Head of caudate nucleus (tissue), 42 donors: Measurements from ENCODE around the gene HAL.
A peak's percentile ranks its signal among the peaks of the same experiment; 100 is the strongest.

Source experiments
- DNase-seq, 42 donors: peaks; one replicate each; pipeline versions ENCODE4 v3.0.0 to v3.0.0-alpha.2; 2020 to 2021; ENCODE audit warnings: mixed read lengths in 7 of 42
- intact Hi-C: fragments of 100-400 bp; cut with DNase I; formaldehyde crosslinking; loops from one replicate; pipeline ENCODE4 v1.15.0; 2022

HAL gene

GRCh38 chr12:96015672-96016071 is 19.5 kb upstream of the HAL start:
- intact Hi-C loops, result no loop called here
- peak in 9 of 42 donors; percentile 16 to 53 (median 21) for DNase-seq

- no peak for DNase-seq
- intact Hi-C loops, result no loop called here
These were observed 18.9 kb upstream of the HAL start for GRCh38 chr12:96014943-96015599.

DNA sequence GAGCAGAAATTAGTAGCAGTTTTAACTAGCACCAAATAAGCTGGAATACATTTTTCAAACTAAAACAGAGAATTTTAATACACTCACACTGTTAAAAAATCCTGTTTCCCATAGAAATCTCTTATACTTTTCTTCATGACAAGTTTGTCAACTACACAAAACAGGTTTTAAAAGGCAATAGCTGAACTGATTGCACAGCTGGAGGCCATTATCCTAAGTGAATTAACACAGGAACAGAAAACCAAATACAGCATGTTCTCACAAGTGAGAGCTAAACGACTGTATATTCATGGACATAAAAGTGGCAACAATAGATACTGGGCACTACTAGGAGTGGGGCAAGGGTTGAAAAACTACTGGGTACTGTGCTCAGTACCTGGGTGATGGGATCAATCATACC is 11.6 kb upstream of the HAL start:
- intact Hi-C loops, result no loop called here
- no peak for DNase-seq

DNA sequence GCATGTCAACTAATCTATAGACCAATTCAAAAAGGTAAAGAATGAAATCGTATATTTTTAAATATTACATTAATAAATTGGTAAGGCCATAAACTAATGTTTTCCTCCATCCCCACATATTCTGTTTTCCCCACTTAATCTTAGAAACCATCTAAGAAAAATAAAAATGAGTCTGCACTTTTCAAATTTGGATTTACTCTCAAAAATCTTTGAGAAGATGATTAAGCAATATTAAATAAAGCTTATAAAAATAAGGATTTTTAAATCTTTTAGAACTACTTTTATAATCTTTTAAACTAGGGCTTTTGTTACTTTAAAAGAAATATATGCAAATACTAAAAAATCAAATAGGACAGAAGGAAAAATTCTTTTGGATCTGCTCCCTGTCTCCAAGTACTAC is 10.6 kb upstream of the HAL start:
- intact Hi-C loops, result no loop called here
- no peak for DNase-seq

- intact Hi-C loops, result no loop called here
- DNase-seq, result no peak
These were observed 4.7 kb upstream of the HAL start for GRCh38 chr12:96000858-96001257.

- intact Hi-C loops, result no loop called here
- DNase-seq, result no peak
These were observed 3.3 kb upstream of the HAL start for GRCh38 chr12:95999484-95999883.

- intact Hi-C loops, result no loop called here
- peak in 37 of 42 donors; percentile 6 to 81 (median 58) for DNase-seq
These were observed 2.6 kb upstream of the HAL start for GRCh38 chr12:95998611-95999286.

- intact Hi-C loops, result no loop called here
- no peak for DNase-seq
These were observed 1.9 kb upstream of the HAL start for GRCh38 chr12:95997911-95998510.

DNA sequence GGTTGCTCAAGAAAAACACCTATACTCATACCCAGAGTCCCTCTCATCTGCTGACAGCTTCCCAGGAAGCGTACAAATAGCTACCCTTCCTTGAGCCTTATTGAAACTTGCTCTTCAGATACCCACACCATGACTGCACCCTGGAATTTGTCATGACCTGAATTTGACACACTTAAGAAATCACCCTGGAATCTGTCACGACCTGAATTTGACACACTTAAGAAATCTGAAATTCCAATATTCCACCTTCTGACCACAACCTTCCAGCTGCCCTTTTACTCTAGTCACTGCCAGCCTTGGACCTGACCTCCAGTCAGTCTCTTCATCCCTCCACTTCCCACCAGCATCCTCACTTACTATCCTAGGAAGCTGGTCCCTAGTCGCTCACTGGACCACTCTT is 1.1 kb upstream of the HAL start:
- intact Hi-C loops, result no loop called here
- no peak for DNase-seq

- no peak for DNase-seq
- intact Hi-C loops, result no loop called here
These were observed 709 bp downstream of the HAL start for GRCh38 chr12:95995238-95996031.

DNA sequence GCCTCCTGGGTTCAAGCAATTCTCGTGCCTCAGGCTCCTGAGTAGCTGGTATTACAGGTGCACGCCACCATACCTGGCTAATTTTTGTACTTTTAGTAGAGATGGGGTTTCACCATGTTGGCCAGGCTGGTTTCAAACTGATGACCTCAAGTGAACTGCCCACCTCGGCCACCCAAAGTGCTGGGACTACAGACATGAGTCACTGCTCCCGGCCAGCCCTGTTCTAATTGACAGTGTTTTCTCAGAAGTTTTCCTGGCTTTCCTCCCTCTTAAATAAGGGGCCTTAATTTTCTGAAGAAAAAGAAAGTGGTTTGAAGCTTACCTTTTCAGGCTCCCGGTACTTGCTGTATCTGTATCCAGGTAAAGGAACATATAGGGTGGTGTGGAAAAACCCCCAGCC is 1.7 kb downstream of the HAL start:
- no peak for DNase-seq
- intact Hi-C loops, result no loop called here

GRCh38 chr12:95993907-95994306 is 2.2 kb downstream of the HAL start:
- no peak for DNase-seq
- intact Hi-C loops, result no loop called here

GRCh38 chr12:95990136-95990535 is 6.0 kb downstream of the HAL start:
- no peak for DNase-seq
- intact Hi-C loops, result no loop called here

DNA sequence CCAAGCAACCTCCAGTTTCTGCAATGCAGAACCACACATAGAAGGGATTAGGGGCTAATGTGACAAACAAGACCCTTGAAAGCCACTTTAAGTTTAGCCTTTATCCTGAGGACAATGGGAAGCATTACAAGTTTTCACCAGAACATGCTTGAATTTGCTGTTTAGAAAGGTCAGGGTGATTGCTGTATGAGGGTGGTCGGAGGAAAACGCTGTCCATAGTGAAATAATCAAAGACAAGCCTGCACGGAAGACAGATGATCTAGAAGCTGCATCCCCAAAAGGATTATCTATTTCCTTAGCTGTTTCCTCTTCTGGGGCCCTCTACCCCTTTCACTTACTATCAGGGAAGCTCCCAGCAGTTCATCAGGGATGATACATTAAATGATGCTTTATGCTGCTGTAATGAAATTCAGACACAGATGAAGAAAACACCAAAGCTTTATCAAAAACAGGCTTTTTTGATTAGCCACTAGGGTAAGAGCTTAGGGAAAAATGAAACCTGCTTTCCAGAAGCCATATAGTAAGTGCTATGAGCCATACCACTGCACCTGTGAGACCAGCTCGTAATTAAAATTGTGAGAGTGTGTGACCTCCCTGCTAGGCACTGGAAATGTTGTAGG is 6.5 kb downstream of the HAL start:
- intact Hi-C loops, result no loop called here
- DNase-seq, result no peak

GRCh38 chr12:95988506-95989275 is 7.5 kb downstream of the HAL start:
- DNase-seq, result no peak
- intact Hi-C loops, result no loop called here

- intact Hi-C loops, result no loop called here
- no peak for DNase-seq
These were observed 9.2 kb downstream of the HAL start for GRCh38 chr12:95986635-95987570.

DNA sequence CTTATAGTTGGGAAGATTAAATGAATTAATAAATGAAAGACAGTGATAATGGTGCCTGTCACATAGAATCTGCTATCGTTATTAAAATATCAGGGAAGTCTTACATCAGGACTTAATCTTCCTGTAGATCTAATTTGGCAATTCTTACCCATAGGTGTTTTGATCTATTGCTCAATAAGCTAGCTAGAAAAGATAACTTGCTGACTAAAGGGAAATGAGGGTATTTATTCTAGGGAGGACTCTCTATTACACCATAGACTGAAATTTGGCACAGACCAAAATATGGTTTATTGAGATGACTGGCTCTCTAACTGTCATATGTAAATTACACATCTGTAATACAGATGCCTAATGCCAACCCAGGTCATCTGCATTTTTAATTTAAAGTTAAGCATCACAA is 11.5 kb downstream of the HAL start:
- no peak for DNase-seq
- intact Hi-C loops, result no loop called here

DNA sequence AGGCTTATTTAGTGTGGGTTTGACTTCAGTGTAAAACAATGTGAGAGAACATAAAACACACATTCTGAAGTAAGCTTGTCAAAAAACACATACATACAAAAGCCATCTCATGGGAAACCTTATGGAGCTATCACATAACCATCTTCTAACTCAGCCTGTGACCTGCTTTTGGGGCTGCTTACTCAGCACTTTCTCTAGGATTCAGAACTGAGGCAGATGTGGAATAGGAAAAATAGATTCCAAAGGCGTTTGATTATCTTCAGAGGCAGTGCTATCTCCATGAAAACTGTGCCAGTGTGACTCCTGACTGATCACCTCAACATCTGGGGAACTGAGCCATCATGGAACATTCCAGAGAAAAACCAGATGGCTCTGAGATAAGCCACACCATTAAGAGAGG is 13.5 kb downstream of the HAL start:
- intact Hi-C loops, result no loop called here
- no peak for DNase-seq
